ENCODE data around the gene TDO2.

Gene TDO2

DNA sequence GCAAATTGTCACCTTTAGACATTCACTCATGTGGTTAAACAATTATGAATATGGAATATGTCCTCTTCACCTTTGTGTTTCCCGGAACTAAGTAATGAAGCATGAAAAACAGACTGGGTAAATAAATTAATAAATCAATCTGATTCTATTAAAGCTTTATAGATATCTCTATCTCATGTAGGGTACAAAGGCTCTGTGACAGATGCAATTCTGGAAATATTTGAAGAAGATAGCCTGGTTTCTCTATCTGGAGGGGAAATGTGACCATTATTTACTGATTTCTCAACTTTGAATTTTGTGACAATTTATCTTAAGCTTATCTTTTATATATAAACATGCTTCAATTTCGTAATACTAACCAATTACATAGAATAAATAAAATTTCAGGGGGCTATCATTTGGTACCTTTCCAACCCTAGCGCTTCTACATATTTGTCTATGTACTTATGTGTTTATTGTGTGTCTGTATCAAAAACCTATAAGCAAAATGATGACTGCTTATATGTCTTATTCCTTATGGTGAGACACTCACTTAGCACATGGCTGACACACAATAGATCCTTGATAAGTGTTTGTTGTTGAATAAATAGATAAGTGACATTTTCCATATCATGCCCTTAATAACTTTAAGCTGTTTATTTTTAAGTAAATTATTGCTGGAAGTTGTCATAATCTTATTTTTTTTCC lies 40.3 kb downstream of the TDO2 start:
- no peak overlapping the region for H3K27ac ChIP-seq
- TF ChIP-seq, protein P1, sequence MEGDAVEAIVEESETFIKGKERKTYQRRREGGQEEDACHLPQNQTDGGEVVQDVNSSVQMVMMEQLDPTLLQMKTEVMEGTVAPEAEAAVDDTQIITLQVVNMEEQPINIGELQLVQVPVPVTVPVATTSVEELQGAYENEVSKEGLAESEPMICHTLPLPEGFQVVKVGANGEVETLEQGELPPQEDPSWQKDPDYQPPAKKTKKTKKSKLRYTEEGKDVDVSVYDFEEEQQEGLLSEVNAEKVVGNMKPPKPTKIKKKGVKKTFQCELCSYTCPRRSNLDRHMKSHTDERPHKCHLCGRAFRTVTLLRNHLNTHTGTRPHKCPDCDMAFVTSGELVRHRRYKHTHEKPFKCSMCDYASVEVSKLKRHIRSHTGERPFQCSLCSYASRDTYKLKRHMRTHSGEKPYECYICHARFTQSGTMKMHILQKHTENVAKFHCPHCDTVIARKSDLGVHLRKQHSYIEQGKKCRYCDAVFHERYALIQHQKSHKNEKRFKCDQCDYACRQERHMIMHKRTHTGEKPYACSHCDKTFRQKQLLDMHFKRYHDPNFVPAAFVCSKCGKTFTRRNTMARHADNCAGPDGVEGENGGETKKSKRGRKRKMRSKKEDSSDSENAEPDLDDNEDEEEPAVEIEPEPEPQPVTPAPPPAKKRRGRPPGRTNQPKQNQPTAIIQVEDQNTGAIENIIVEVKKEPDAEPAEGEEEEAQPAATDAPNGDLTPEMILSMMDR (conservative IDR thresholded peaks at IDR 0.05), result no peak
- no peak for TF ChIP-seq ZFX (IDR thresholded peaks at IDR 0.05)

DNA sequence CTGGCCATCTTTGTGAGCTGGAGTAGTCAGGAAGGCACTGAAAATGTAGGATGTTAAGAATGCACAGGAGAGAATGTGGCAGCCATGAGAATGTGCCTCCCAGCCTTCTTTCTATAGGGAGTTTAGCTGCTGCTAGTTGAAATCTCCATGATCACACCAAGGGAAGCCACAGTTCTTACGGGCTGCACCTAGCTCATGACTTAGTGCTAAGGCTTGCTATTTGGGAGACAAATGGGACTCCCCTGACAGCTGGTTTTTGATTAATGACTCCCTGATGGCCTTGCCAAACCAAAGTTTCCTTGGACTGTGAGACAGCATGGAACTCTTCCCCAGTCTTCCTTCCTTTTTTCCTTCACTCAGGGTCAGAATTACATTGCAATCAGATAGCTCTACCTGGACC lies 41.0 kb downstream of the TDO2 start:
- no peak overlapping the region for H3K27ac ChIP-seq
- TF ChIP-seq, protein P1 (conservative IDR thresholded peaks at IDR 0.05), result no peak
- no peak for TF ChIP-seq ZFX (IDR thresholded peaks at IDR 0.05)

DNA sequence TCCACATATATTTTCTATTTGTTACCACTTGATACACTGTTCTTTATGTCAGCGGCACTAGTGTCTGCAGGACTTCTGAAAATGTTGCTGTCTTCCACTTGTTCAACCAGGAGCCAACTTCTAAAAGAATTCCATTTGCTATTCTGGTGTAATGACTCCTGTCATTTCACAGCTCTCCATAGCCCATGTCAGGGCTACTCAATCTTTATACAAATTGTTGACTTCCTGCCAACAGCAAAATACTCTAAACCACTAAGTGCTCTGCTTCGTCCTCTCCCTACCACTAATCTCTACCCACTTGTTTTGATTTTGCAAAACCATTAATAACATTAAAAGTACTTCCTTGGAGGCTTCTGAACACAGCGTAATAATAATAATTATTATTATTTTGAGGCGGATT lies 43.0 kb downstream of the TDO2 start:
- TF ChIP-seq, protein P1 (conservative IDR thresholded peaks at IDR 0.05), result no peak

DNA sequence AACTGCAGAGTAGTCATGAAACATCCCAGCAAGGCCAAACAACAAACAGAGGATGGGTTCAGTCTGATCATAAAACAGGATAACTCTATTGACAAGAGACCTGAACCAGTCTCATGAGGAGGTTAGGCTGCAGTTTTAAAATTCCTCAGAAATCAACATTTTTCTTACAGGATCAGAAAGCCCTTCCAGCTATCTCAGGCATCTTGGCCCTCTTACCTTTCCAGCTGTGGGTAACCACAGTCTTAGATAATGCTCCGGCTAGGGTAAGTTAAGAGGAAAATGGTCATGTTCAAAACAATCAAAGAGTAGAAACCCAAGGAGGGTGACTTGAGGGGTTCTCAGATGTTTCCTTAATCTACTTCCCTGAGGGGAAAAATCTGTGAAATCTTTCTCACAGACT lies 45.0 kb downstream of the TDO2 start:
- no peak overlapping the region for H3K27ac ChIP-seq
- TF ChIP-seq, protein P1 (conservative IDR thresholded peaks at IDR 0.05), result no peak
- TF ChIP-seq ZFX (IDR thresholded peaks at IDR 0.05), result no peak

More for the DNA sequence above, 43.0 kb downstream of the TDO2 start:
- H3K27ac ChIP-seq, result no peak overlapping the region

DNA sequence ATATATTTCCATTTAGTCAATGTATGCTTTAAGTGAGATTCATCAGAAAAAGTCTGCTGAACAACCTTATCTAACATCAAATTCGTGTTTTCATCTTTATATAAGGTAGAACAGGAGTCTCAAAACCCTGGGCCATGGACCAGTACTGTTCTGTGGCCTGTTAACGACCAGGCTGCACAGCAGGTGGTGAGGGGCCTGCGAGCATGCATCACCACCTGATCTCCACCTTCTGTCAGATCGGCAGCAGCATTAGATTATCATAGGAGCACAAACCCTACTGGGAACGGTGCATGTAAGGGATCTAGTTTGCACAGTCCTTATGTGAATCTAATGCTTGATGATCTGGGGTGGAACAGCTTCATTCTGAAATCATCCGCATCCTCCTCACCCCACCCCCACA lies 47.0 kb downstream of the TDO2 start:
- TF ChIP-seq ZFX (IDR thresholded peaks at IDR 0.05), result no peak
- TF ChIP-seq, protein P1 (conservative IDR thresholded peaks at IDR 0.05), result no peak

DNA sequence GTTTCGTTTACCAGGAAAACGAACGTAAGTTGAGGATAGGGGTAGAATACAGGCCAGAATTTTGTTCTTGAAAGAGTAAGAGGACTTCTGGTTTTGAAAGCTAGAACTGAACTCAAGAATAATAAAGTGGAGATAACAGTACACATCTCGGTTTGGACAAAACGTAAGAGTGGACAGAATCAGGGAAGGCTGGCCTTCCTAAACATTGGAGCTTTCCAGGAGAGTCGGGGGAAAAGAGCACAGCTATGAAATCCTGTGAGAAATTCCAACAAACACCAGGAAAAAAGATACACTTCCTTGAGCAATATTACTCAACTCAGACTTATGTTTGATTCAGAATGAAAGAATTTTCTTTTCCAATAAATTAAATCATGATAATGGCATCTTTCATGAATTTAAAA lies 49.0 kb downstream of the TDO2 start:
- H3K27ac ChIP-seq, result no peak overlapping the region
- TF ChIP-seq, protein P1 (conservative IDR thresholded peaks at IDR 0.05), result no peak
- TF ChIP-seq ZFX (IDR thresholded peaks at IDR 0.05), result no peak

More for the DNA sequence above, 47.0 kb downstream of the TDO2 start:
- H3K27ac ChIP-seq, result no peak overlapping the region

DNA sequence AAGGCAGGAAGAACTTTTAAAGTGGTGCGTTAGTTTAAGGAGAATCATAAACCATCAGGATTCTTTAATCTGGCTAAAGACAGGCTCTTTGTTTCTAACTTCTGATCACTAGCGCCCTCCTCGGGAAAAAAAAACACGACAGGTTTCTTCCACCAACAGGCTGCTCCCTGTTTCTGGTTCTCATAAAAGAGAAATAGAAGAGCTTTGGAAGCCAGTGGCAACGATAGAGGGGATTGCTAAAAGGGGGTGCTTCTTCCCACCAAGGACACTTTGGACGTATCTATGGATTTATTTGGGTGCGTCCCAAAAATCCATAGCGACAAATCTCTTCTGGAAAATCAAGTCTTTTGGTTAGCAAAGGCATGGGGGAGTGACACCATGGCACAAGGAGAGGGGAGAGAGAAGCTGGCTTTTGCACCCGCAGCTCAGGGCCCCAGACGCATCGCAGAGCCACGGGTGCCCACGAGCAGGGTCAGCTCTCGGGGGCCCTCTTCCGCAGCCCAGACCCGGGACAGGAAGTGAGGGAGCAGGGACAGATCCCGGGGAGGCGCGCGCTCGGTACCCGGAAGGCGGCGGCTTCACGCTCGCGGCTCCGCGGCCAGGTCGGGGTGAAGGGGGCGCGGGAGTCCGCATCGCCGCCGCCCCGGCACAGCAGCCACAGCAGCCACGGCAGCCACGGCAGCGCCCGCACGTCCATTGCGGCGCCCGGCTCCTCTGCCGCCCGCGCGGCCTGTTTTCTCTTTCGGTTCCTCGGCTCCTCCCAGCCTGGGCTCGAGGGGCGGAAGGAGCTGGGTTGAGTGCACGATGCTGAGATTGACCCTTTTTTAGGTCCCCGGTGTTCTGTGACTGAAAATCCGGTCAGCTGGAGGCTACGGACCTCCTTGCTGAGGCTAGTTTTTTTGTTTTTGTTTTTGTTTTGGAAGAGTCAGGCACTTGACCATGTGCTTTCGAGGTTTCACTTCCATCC lies 49.9 kb downstream of the TDO2 start, which contains the start of gene CTSO:
Gene CTSO, minus strand, starts transcription at position 716 of the 967 bp plus-strand sequence. Its CDS starts 19 bp downstream, at position 697.
- peak; percentile 75 for TF ChIP-seq ZFX (IDR thresholded peaks at IDR 0.05)
- TF ChIP-seq, protein P1 (conservative IDR thresholded peaks at IDR 0.05), result peak; percentile 75
- H3K27ac ChIP-seq, result peak within 1 kb of the TSS; percentile 84
